ENCODE data around the gene C4orf50. TPM values are rescaled to one million over a fixed set of nuclear protein-coding genes. Genes with fewer than 3 reads are reported as not detected.

Gene C4orf50
- total and polyA plus RNA-seq, 2 of the 13 experiments (the other 11 are each of a cell fraction or from before 2014, with no cell fraction given), result not detected

DNA sequence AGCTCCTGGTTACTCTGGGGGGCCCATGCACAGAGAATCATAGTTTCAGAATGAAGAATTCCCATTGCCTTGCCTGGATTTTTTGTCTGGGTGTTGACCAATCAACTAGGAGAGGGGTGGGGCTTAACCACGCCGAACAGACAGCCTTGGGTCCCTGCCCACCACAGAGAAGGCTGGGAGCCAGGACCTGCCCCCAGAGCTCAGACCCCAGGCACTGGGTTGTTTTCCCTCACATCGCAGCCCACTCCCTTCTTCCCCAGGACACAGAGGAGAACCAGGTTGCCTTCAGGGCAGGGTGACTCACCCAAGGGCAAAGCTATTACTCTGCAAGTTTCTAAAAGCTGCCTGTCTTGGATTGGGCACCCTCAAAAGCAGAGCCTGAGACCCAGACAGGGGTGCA lies 102.0 kb downstream of the C4orf50 start (continued):
- TF ChIP-seq ZNF512B (CRISPR knock-in tag; IDR thresholded peaks at IDR 0.05; ENCODE audit: borderline replicate concordance) (no peak), TARDBP (CRISPR knock-in tag; IDR thresholded peaks at IDR 0.05) (no peak)

DNA sequence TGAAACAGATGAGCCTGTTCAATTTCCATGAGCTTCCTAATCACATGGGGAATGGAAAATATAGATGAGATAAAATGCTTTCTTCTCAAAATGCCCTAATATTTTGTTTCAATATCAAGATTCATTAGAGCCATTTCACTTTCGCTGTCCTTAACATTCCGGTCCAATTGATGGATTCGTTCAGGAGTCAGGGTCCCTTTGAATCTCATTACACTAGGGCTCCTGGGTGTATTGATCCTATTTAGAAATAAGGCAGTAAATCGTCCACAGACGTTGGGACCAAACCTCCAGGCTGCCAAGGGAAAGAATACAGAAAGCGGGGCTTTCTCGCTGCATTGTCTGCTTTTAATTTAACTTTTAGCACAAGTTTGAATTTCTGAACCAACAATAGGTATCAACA lies 104.8 kb downstream of the C4orf50 start:
- Histone ChIP-seq H2AFZ (ENCODE audit: low read length) (no peak overlapping the region), H3K27me3 (ENCODE audit: control insufficient read depth in 1 of 2, insufficient read depth in 2 of 2, low read length in 2 of 2) (peaks cover 0 to 6% of the 10 kb centered on the region in 2 experiments; a peak in 3 of 5 replicates), H3K4me2 (ENCODE audit: low read depth, low read length) (no peak overlapping the region), H3K36me3 (replicated peaks in 1 of 2; ENCODE audit: control insufficient read depth in 1 of 2, insufficient read depth in 2 of 2, low read length in 2 of 2) (no peaks in the 10 kb centered on the region), H3K9ac (ENCODE audit: insufficient read depth, low read depth, low read length) (no peak overlapping the region), H3K27ac (ENCODE audit: extremely low read length, insufficient read depth, low read length) (no peak overlapping the region), H3K4me1 (ENCODE audit: insufficient read depth, low read length) (no peaks in the 10 kb centered on the region), H3K4me3 (replicated peaks in 1 of 3; ENCODE audit: insufficient read depth in 1 of 3, low read depth in 2 of 3, low read length in 3 of 3) (no peak overlapping the region), H3K79me2 (ENCODE audit: insufficient read depth, low read length) (no peaks in the 10 kb centered on the region), H4K20me1 (ENCODE audit: insufficient read depth, low read length) (no peaks in the 10 kb centered on the region), H3K9me3 (ENCODE audit: low read length) (no peaks in the 10 kb centered on the region)
- 28% methylated on average over 7 of the region's 7 CpGs for WGBS (ENCODE audit: low lambda C conversion rate)
- ATAC-seq (no peak), DNase-seq (ENCODE audit: low spot score) (no peak), FAIRE-seq (no peak)
- intact Hi-C loops (cut with micrococcal nuclease; ENCODE audit: unreplicated experiment) (no loop called here), in situ Hi-C loops (cut with HindIII; ENCODE audit: extremely low pct_ligation_motif_present, low pct_unique_long_range_greater_than_20kb) (no loop called here)
- POLR2A ChIA-PET, result no interaction called here
- no TSS peak for BruUV-seq (replicated peaks)
- TF ChIP-seq TOE1 (CRISPR knock-in tag; IDR thresholded peaks at IDR 0.05) (no peak), PLRG1 (conservative IDR thresholded peaks at IDR 0.05) (no peak), ZNF225 (CRISPR knock-in tag; IDR thresholded peaks at IDR 0.05) (no peak), ZNF468 (CRISPR knock-in tag; IDR thresholded peaks at IDR 0.05) (no peak), NR2F6 (IDR thresholded peaks at IDR 0.05) (no peak), NR2F6 (CRISPR knock-in tag; IDR thresholded peaks at IDR 0.05) (no peak), ZNF841 (CRISPR knock-in tag; IDR thresholded peaks at IDR 0.05; ENCODE audit: borderline replicate concordance) (no peak), ZFP62 (CRISPR knock-in tag; IDR thresholded peaks at IDR 0.05) (no peak), ZMYM3 (CRISPR knock-in tag; IDR thresholded peaks at IDR 0.05) (no peak), AGO2 (optimal IDR thresholded peaks at IDR 0.05; ENCODE audit: low read depth, low read length) (no peak), FOXA3 (CRISPR knock-in tag; IDR thresholded peaks at IDR 0.05) (no peak), ZNF878 (CRISPR knock-in tag; IDR thresholded peaks at IDR 0.05) (no peak), HES4 (CRISPR knock-in tag; IDR thresholded peaks at IDR 0.05; ENCODE audit: borderline replicate concordance) (no peak), ZNF703 (CRISPR knock-in tag; IDR thresholded peaks at IDR 0.05; ENCODE audit: borderline replicate concordance) (no peak), KAT7 (CRISPR knock-in tag; IDR thresholded peaks at IDR 0.05; ENCODE audit: borderline replicate concordance) (no peak)
- TF ChIP-seq, protein P1, sequence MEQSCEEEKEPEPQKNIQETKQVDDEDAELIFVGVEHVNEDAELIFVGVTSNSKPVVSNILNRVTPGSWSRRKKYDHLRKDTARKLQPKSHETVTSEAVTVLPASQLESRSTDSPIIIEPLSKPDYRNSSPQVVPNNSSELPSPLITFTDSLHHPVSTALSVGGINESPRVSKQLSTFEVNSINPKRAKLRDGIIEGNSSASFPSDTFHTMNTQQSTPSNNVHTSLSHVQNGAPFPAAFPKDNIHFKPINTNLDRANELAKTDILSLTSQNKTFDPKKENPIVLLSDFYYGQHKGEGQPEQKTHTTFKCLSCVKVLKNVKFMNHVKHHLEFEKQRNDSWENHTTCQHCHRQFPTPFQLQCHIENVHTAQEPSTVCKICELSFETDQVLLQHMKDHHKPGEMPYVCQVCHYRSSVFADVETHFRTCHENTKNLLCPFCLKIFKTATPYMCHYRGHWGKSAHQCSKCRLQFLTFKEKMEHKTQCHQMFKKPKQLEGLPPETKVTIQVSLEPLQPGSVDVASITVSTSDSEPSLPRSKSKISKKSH (CRISPR knock-in tag; IDR thresholded peaks at IDR 0.05; ENCODE audit: borderline replicate concordance), result no peak
- CTCF ChIA-PET (ENCODE audit: low intra/inter-chr PET ratio, low total read pairs), result no interaction called here

Measured in HepG2 (cell line).